ENCODE results near the gene CAMTA1. TPM values are rescaled to one million over a fixed set of nuclear protein-coding genes. Genes with fewer than 3 reads are reported as not detected.

CAMTA1 gene
- total and polyA plus RNA-seq, 9 of the 15 experiments (the other 6 are each of a cell fraction or from before 2014, with no cell fraction given) = 43.9 to 161 (median 65.9) TPM

- POLR2A ChIA-PET = no interaction called here
- H3K9me3 ChIP-seq (replicated peaks; ENCODE audit: control insufficient read depth, insufficient read depth, low read depth, low read length) = peaks cover 11% of the 10 kb centered on the region
- FAIRE-seq (no peak), ATAC-seq (no peak), DNase-seq (ENCODE audit: extremely low read depth in 1 of 4, low spot score in 3 of 4) (no peak)
- no peak overlapping the region for H3K27ac ChIP-seq (ENCODE audit: extremely low read depth, low read depth, low read length)
- CTCF ChIA-PET (ENCODE audit: low intra/inter-chr PET ratio) = no interaction called here
- no peaks in the 10 kb centered on the region for H3K4me1 ChIP-seq (replicated peaks in 1 of 2; ENCODE audit: control insufficient read depth in 2 of 2, insufficient read depth in 2 of 2, low read length in 2 of 2)
- intact Hi-C loops (cut with micrococcal nuclease) = no loop called here
- H3K79me2 ChIP-seq (ENCODE audit: control insufficient read depth, insufficient read depth, low read length) = no peaks in the 10 kb centered on the region
- no peak overlapping the region for H3K9ac ChIP-seq (ENCODE audit: insufficient read depth in 1 of 2, low read depth in 2 of 2, low read length in 2 of 2)
- no peak overlapping the region for H2AFZ ChIP-seq (ENCODE audit: low read depth, low read length)
- no peak overlapping the region for H3K4me3 ChIP-seq
- peaks cover 5% of the 10 kb centered on the region; the same call in 1 of the 2 replicates for H4K20me1 ChIP-seq (replicated peaks; ENCODE audit: control insufficient read depth, insufficient read depth, low read length)
- no peak overlapping the region for H3K4me2 ChIP-seq (ENCODE audit: insufficient read depth, low read length)
- H3K36me3 ChIP-seq (ENCODE audit: control insufficient read depth, insufficient read depth, low read length) = no peaks in the 10 kb centered on the region; the same call in 2 of the 3 replicates
- in situ Hi-C loops (cut with MboI) = no loop called here
- no TSS peak for BruUV-seq (replicated peaks)
- peaks cover 0 to 36% of the 10 kb centered on the region in 2 experiments; a peak in 3 of 5 replicates for H3K27me3 ChIP-seq (ENCODE audit: control insufficient read depth in 2 of 2, insufficient read depth in 2 of 2, low read length in 2 of 2)
- WGBS (ENCODE audit: insufficient coverage, low coverage, missing lambda C conversion rate) = under 1% methylated on average over 15 of the region's 15 CpGs
- TF ChIP-seq MLLT1 (IDR thresholded peaks at IDR 0.05) = no peak
- peaks cover 5% of the 10 kb centered on the region for H3K9me1 ChIP-seq (ENCODE audit: control insufficient read depth, insufficient read depth, low read length)
Measured at GRCh38 chr1:7106442-7107108, 321.3 kb downstream of the CAMTA1 start.

GRCh38 chr1:7107109-7107830 is 322.0 kb downstream of the CAMTA1 start:
- Histone ChIP-seq H3K9ac (ENCODE audit: insufficient read depth in 1 of 2, low read depth in 2 of 2, low read length in 2 of 2) (no peak overlapping the region), H3K9me3 (replicated peaks; ENCODE audit: control insufficient read depth, insufficient read depth, low read depth, low read length) (peaks cover 8% of the 10 kb centered on the region), H3K27me3 (ENCODE audit: control insufficient read depth in 2 of 2, insufficient read depth in 2 of 2, low read length in 2 of 2) (peaks cover 0 to 36% of the 10 kb centered on the region in 2 experiments; a peak in 4 of 5 replicates), H3K9me1 (ENCODE audit: control insufficient read depth, insufficient read depth, low read length) (peaks cover 5% of the 10 kb centered on the region), H2AFZ (ENCODE audit: low read depth, low read length) (no peak overlapping the region), H3K4me3 (no peak overlapping the region), H3K27ac (ENCODE audit: extremely low read depth, low read depth, low read length) (no peak overlapping the region), H4K20me1 (replicated peaks; ENCODE audit: control insufficient read depth, insufficient read depth, low read length) (peaks cover 5% of the 10 kb centered on the region; the same call in 1 of the 2 replicates), H3K4me1 (replicated peaks in 1 of 2; ENCODE audit: control insufficient read depth in 2 of 2, insufficient read depth in 2 of 2, low read length in 2 of 2) (no peaks in the 10 kb centered on the region), H3K4me2 (ENCODE audit: insufficient read depth, low read length) (no peak overlapping the region), H3K36me3 (ENCODE audit: control insufficient read depth, insufficient read depth, low read length) (no peaks in the 10 kb centered on the region; the same call in 2 of the 3 replicates), H3K79me2 (ENCODE audit: control insufficient read depth, insufficient read depth, low read length) (no peaks in the 10 kb centered on the region)
- intact Hi-C loops (cut with micrococcal nuclease) = no loop called here
- ATAC-seq = no peak
- WGBS (ENCODE audit: insufficient coverage, low coverage, missing lambda C conversion rate) = 2% methylated on average over 17 of the region's 17 CpGs
- no peak for FAIRE-seq
- CTCF ChIA-PET (ENCODE audit: low intra/inter-chr PET ratio) = no interaction called here
- no peak for DNase-seq (ENCODE audit: extremely low read depth in 1 of 4, low spot score in 3 of 4)
- no TSS peak for BruUV-seq (replicated peaks)
- POLR2A ChIA-PET = no interaction called here
- in situ Hi-C loops (cut with MboI) = no loop called here
- no peak for TF ChIP-seq CHD1 (IDR thresholded peaks at IDR 0.05; ENCODE audit: low read length)
- no peak for TF ChIP-seq FOXK1 (CRISPR knock-in tag; IDR thresholded peaks at IDR 0.05; ENCODE audit: borderline replicate concordance)
- TF ChIP-seq E2F3 (CRISPR knock-in tag; IDR thresholded peaks at IDR 0.05) = no peak
- no peak for TF ChIP-seq ZNF217 (CRISPR knock-in tag; IDR thresholded peaks at IDR 0.05)
- no peak for TF ChIP-seq ZNF124 (CRISPR knock-in tag; IDR thresholded peaks at IDR 0.05)
- TF ChIP-seq RNF2 (IDR thresholded peaks at IDR 0.05) = no peak
- no peak for TF ChIP-seq ZNF639 (CRISPR knock-in tag; conservative IDR thresholded peaks at IDR 0.05 in 1 of 2, IDR thresholded peaks at IDR 0.05 in 1 of 2)
- TF ChIP-seq MCM7 (IDR thresholded peaks at IDR 0.05) = no peak
- TF ChIP-seq BACH1 (tag; IDR thresholded peaks at IDR 0.05) = no peak
- no peak for TF ChIP-seq MCM5 (IDR thresholded peaks at IDR 0.05; ENCODE audit: low read depth)
